Smooth muscle cell (in vitro differentiated cells): ENCODE data around the gene NPAT. TPM values are rescaled to one million over a fixed set of nuclear protein-coding genes. Genes with fewer than 3 reads are reported as not detected.

ENCODE experiments used
- DNase-seq: peaks from one replicate; lab custom pipeline; 2025; ENCODE audit not compliant: unreplicated experiment; lab: John Stamatoyannopoulos, UW
- H2AFZ ChIP-seq: fragments of 200-600 bp; sonication (generic); 2 replicates; pipeline ENCODE4 v1.6.0; 2016; ENCODE audit warnings: antibody characterized with exemption, low read depth, mild to moderate bottlenecking
- H3F3A ChIP-seq: fragments of 200-600 bp; sonication (generic); 2 replicates; pipeline ENCODE4 v1.6.0; 2017; ENCODE audit warnings: antibody characterized with exemption, low read depth
- H3K27ac ChIP-seq: fragments of 200-600 bp; sonication (generic); 2 replicates; pipeline ENCODE4 v1.5.1; 2016; ENCODE audit warnings: low read depth, mild to moderate bottlenecking
- H3K27me3 ChIP-seq: fragments of 200-600 bp; sonication (generic); 2 replicates; pipeline ENCODE4 v1.6.1; 2016; ENCODE audit warnings: low read depth, mild to moderate bottlenecking
- H3K36me3 ChIP-seq: fragments of 200-600 bp; sonication (generic); 2 replicates; pipeline ENCODE4 v1.5.1; 2016; ENCODE audit warnings: low read depth
- H3K4me1 ChIP-seq: fragments of 200-600 bp; sonication (generic); 2 replicates; pipeline ENCODE4 v1.5.1; 2016; ENCODE audit warnings: low read depth
- H3K4me2 ChIP-seq: fragments of 200-600 bp; sonication (generic); 2 replicates; pipeline ENCODE4 v1.6.0; 2016; ENCODE audit warnings: mild to moderate bottlenecking
- H3K4me3 ChIP-seq: fragments of 200-600 bp; sonication (generic); 2 replicates; pipeline ENCODE4 v1.5.1; 2016; ENCODE audit warnings: mild to moderate bottlenecking
- H3K79me2 ChIP-seq: fragments of 200-600 bp; sonication (generic); 2 replicates; pipeline ENCODE4 v1.6.0; 2016; ENCODE audit warnings: low read depth, mild to moderate bottlenecking
- H3K9ac ChIP-seq: fragments of 200-600 bp; sonication (generic); 2 replicates; pipeline ENCODE4 v1.6.0; 2016; ENCODE audit warnings: low read depth
- H3K9me3 ChIP-seq: fragments of 200-600 bp; sonication (generic); replicated peaks from 2 replicates; pipeline ENCODE4 v1.5.1; 2016; ENCODE audit warnings: low read depth
- H4K20me1 ChIP-seq: fragments of 200-600 bp; sonication (generic); 2 replicates; pipeline ENCODE4 v1.6.0; 2016; ENCODE audit warnings: low read depth
- WGBS: methylation state at CpG from one replicate; pipeline ENCODE4 v1.1.7; 2016; ENCODE audit warnings: low lambda C conversion rate; 5-methylcytosine and 5-hydroxymethylcytosine counted together
- polyA plus RNA-seq: library from polyadenylated mRNA; unstranded; fragments of >200 nt; fragmentation: Nextera tagmentation; extraction: Ambion mirVana; gene quantifications from 2 replicates; pipeline ENCODE4 v1.2.1, GENCODE V29; 2016
- total RNA-seq: library from RNA; depleted of rRNA; stranded (reverse); fragments of >200 nt; gene quantifications from 2 replicates; pipeline ENCODE4 v1.2.3, GENCODE V29; 2014
- TF ChIP-seq, protein P1 (sequence below): fragments of 200-600 bp; sonication (generic); IDR thresholded peaks from 2 replicates; pipeline ENCODE4 v1.5.1; 2017; ENCODE audit warnings: borderline replicate concordance, mild to moderate bottlenecking, antibody characterized with exemption; ENCODE audit not compliant: insufficient read depth, poor library complexity, severe bottlenecking

NPAT gene
- total and polyA plus RNA-seq, 2 experiments from 2014 or later, result 6.2 to 21.5 TPM

- no peak overlapping the region for H3K27ac ChIP-seq
- no peak for DNase-seq
- no peaks in the 10 kb centered on the region for H3K4me1 ChIP-seq
- TF ChIP-seq, protein P1, sequence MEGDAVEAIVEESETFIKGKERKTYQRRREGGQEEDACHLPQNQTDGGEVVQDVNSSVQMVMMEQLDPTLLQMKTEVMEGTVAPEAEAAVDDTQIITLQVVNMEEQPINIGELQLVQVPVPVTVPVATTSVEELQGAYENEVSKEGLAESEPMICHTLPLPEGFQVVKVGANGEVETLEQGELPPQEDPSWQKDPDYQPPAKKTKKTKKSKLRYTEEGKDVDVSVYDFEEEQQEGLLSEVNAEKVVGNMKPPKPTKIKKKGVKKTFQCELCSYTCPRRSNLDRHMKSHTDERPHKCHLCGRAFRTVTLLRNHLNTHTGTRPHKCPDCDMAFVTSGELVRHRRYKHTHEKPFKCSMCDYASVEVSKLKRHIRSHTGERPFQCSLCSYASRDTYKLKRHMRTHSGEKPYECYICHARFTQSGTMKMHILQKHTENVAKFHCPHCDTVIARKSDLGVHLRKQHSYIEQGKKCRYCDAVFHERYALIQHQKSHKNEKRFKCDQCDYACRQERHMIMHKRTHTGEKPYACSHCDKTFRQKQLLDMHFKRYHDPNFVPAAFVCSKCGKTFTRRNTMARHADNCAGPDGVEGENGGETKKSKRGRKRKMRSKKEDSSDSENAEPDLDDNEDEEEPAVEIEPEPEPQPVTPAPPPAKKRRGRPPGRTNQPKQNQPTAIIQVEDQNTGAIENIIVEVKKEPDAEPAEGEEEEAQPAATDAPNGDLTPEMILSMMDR, result no peak
- H3K4me2 ChIP-seq, result no peak overlapping the region
- H3F3A ChIP-seq, result no peaks in the 10 kb centered on the region
- H3K79me2 ChIP-seq, result no peaks in the 10 kb centered on the region
- peaks cover 3% of the 10 kb centered on the region for H3K36me3 ChIP-seq
- H3K27me3 ChIP-seq, result no peaks in the 10 kb centered on the region
- no peaks in the 10 kb centered on the region for H4K20me1 ChIP-seq
- H3K9me3 ChIP-seq, result no peaks in the 10 kb centered on the region
- no peak overlapping the region for H2AFZ ChIP-seq
- no peak overlapping the region for H3K4me3 ChIP-seq
- WGBS, result 89% methylated on average over 1 of the region's 1 CpG
- H3K9ac ChIP-seq, result no peak overlapping the region
Measured at GRCh38 chr11:108235192-108235591, 12.8 kb upstream of the NPAT start.

DNA sequence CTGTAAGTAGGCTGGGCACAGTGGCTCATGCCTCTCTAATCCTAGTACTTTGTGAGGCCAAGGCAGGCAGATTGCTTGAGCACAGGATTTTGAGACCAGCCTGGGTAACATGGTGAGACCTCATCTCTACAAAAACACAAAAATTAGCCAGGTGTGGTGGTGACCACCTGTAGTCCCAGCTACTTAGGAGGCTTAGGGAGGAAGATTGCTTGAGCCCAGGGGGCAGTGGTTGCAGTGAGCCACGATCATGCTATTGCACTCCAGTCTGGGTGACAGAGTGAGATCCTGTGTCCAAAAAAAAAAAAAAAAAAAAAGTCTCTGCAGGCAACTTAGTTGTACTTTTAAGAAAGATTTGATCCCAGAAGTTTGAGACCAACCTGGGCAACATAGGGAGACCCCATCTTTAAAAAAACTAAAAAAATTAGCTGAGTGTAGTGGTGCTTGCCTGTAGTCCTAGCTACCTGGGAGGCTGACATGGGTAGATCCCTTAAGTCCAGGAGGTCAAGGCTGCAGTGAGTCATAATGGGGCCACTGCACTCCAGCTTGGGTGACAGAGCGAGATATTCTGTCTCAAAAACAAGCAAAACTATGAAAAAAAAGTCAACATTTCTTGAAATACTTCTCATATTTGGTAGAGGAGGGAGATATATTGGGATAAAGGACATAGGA, 11.0 kb upstream of the NPAT start:
- H3K9ac ChIP-seq, result no peak overlapping the region
- no peak overlapping the region for H3K4me2 ChIP-seq
- no peak overlapping the region for H2AFZ ChIP-seq
- no peaks in the 10 kb centered on the region for H3K79me2 ChIP-seq
- DNase-seq, result no peak
- H3K9me3 ChIP-seq, result no peaks in the 10 kb centered on the region
- H3K36me3 ChIP-seq, result peaks cover 9% of the 10 kb centered on the region
- no peak overlapping the region for H3K27ac ChIP-seq
- H3F3A ChIP-seq, result no peaks in the 10 kb centered on the region
- TF ChIP-seq, protein P1, result no peak
- no peaks in the 10 kb centered on the region for H4K20me1 ChIP-seq
- WGBS, result 97% methylated on average over 2 of the region's 2 CpGs
- H3K27me3 ChIP-seq, result no peaks in the 10 kb centered on the region
- no peaks in the 10 kb centered on the region for H3K4me1 ChIP-seq
- H3K4me3 ChIP-seq, result no peak overlapping the region

DNA sequence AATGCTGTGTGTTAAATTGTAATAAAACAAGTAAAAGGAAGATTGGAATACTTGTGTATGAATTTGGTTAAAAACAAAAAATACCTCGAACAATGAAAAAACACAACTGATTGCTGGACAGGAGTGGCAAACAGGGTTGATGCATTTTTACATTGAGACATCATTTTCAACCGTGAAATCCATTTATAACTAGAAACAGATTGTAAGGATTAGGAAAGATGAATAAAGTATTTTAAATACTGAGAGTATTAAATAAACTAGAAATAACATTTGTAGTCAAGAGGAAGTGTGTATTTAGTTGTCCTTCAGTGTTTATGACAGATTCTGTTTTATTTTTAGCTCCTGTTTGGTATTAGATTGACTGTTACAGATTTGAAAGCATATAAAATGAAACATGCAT, 5.8 kb upstream of the NPAT start:
- DNase-seq, result no peak
- H3K4me1 ChIP-seq, result peaks cover 12% of the 10 kb centered on the region

DNA sequence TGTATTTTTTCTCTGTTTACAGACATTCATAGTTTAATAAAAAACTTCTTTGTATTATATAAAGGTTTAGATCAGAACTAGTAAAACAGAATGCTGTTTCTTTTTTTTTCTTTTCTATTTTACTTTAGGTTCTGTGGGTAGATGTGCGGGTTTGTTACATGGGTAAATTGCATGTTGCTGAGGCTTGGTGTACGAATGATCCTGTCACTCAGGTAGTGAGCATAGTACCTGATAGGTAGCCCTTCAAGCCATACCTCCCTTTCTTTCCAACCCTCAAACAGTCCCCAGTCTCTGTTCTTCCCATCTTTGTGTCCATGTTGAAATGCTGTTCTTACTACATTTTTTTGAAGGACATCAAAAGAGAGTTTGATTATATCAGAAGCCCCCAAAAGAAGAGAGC, 3.6 kb upstream of the NPAT start:
- Histone ChIP-seq H3K27me3 (no peaks in the 10 kb centered on the region), H3K9me3 (no peaks in the 10 kb centered on the region), H4K20me1 (no peaks in the 10 kb centered on the region), H3K36me3 (peaks cover 6% of the 10 kb centered on the region), H3K79me2 (peaks cover 36% of the 10 kb centered on the region), H3K4me1 (peaks cover 15% of the 10 kb centered on the region), H3K27ac (no peak overlapping the region), H2AFZ (no peak overlapping the region), H3F3A (peaks cover 7% of the 10 kb centered on the region), H3K4me3 (no peak overlapping the region), H3K9ac (no peak overlapping the region), H3K4me2 (no peak overlapping the region)
- no peak for DNase-seq
- TF ChIP-seq, protein P1, result no peak
- 100% methylated on average over 2 of the region's 2 CpGs for WGBS

More for the DNA sequence above, 5.8 kb upstream of the NPAT start:
- Histone ChIP-seq H4K20me1 (no peaks in the 10 kb centered on the region), H3K9me3 (no peaks in the 10 kb centered on the region), H2AFZ (no peak overlapping the region), H3K27me3 (no peaks in the 10 kb centered on the region), H3K9ac (no peak overlapping the region), H3K79me2 (peaks cover 27% of the 10 kb centered on the region), H3K4me3 (no peak overlapping the region), H3K36me3 (peaks cover 9% of the 10 kb centered on the region), H3K4me2 (no peak overlapping the region), H3F3A (peaks cover 6% of the 10 kb centered on the region), H3K27ac (no peak overlapping the region)
- WGBS, result 98% methylated on average over 2 of the region's 2 CpGs
- TF ChIP-seq, protein P1, result no peak
